NOMO-1 (cell line): ENCODE results near the gene CRTC1.
A peak's percentile ranks its signal among the peaks of the same experiment; 100 is the strongest.

Source experiments
- DNase-seq, 2 experiments: peaks; one replicate each; lab custom pipeline; 2025; ENCODE audit not compliant: unreplicated experiment in 2 of 2; lab: John Stamatoyannopoulos, UW

Gene CRTC1

DNA sequence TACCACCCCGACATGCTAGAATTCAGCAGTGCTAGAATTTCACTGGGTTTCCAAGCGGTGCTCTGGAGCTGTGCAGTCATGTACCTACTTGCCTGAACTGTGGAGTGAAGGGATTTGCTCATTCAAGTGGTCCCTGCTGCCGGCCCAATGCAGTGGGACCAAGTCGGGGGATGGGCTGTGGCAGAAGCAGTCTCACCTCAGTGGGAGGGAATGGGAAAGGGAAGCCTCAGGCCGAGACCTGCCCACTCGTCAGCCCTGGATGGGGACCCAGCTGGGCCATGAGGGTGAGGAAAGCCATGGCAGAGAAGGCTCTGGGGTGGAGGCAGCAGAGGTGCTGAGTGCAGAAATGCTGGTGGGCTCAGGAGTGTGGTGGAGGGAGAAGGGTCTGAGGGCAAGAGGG lies 31.7 kb upstream of the CRTC1 start:
- DNase-seq: no peak

DNA sequence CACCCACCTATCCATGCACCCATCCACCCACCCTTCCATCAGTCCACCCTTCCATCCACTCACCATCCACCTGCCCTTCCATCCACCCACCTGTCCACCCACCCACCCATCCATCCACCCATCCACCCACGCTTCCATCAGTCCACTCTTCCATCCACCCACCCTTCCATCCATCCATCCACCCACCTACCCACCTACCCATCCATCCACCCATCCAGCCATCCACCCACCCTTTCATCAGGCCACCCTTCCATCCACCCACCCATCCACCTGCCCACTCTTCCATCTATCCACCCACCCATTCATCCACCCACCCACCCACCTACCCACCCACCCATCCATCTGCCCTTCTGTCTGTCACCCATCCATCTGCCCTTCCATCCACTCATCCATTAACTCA lies 29.6 kb upstream of the CRTC1 start:
- no peak for DNase-seq

DNA sequence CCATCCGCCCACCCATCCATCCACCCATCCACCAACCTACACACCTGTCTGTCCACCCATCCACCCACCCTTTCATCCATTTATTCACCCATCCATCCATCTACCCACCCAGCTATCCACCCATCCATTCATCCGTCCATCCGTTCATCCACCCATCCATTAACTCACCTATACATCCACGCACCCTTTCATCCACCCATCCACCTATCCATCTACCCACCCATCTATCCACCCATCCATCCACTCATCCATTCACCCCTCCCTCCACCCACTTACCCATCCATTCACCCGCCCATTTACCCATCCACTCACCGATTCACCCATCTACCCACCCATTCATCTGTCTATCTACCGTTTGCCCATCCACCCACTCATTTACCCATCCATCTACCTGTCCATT lies 29.0 kb upstream of the CRTC1 start:
- DNase-seq: no peak

DNA sequence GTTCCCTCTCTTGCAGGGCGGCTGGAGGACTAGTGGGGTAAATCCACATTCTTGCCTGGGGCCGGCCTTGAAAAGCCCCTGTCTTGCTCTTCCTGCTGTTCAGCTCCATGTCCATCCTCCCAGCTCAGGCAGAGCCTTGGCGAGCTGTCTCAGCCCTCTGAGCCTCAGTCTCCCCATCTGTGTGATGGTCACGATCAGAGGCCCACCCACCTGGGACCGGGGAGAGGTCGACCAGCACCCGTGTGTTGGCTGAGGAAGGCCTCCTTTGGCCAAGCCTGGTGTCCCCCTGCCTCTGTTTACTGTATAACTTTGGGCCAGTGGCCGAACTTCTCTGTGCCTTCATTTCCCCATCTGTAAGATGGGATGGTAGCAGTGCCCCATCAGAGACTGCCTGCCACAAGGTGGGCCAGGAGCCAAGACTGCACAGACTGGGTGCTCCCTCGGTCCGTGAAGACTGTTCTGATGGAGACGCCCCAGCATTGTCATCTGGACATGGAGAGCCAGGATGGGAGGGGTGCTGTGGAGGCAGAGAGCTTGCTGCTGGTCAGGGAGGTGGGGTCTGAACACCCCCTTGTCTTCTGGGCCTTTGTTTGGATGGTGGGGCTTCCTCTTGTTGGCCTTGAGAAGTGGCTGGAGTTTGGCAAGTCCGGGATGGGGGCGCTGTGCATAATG lies 28.2 kb upstream of the CRTC1 start:
- DNase-seq: no peak

DNA sequence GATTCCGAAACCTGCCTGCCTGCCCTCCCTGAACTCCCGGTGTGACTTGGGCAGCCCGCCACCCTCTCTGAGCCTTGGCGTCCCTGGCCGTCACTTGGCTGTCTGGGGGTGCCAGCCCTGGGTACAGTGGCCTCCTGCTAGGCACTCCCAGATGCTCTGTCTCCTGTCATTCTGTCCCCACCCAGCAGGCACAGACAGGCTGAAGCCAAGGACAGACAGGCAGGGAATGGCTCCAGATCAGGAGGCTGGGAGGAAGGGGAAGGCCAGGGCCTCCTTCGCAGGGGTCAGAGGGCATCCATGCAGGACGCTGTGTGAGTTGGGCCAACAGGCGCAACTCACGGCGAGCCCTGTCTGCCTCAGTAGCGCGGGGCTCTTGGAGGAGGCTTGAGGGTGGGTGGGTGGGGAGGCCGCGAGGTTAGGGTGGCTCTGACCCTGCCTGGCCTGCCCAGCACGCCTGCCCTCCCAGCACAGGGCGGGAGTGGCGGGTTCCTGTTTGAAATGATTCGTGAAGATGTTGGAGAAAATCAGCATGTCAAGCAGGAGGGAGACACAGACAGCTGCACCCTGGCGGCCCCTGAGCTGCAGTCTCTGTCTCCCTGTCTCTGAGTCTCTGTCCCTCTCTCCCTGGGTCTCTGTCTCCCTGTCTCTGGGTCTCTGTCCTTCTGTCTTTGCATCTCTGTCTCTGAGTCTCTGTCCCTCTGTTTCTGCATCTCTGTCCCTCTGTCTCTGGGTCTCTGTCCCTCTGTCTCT lies 27.0 kb upstream of the CRTC1 start:
- no peak for DNase-seq

DNA sequence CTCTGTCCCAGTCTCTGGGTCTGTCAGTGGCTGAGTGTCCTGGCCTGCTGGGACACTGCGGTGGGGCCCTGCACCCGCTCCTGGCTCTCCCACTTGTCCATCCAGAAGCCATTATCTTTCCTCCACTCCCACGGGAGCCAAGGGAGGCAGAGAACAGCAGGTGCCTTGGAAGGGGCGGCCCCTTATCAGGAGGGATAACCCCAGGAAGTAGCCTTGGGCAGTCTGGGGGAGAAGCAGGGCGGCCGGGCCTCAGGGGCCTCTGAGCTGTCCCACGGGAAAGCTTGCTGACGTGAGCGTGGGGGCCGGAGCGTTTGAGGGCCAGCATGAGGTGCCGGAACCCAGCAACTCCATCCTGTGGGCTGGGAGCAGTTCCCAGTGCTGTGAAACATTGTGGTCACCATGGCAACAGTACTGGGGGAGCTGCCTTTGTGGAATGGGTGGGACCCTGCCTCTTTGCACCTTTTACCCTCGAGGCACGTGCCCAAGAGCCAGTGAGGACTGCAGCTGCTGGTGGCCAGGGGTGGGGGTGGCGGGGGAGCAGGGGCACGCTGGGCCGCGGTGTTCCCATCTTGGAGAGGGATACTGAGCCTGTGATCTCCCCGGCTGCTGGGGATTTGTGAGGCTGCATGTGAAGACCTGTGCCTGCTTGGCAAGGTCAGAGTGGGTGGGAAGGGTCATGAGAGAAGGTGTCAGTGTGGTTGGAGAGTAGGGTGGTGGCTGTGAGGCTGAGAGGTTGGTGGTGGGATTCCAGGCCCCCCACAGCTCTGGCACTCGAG lies 25.7 kb upstream of the CRTC1 start:
- no peak for DNase-seq

DNA sequence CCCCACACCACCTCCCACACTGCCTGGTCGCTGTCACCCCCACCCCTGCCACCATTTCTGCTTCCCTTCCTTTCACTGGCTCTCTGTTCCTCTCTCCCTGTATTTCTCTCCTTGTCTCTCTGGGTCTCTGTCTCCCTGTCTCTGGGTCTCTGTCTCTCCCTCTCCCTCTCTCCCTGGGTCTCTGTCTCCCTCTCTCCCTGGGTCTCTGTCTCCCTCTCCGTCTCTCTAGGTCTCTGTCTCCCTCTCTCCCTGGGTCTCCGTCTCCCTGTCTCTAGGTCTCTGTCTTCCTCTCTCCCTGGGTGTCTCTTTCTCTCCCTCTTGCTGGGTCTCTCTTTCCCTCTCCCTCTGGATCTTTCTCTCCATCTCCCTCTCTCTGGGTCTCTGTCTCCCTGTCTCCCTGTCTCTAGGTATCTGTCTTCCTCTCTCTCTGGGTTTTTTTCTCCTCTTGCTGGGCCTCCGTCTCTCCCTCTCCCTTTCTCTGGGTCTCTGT lies 25.1 kb upstream of the CRTC1 start:
- DNase-seq: no peak

DNA sequence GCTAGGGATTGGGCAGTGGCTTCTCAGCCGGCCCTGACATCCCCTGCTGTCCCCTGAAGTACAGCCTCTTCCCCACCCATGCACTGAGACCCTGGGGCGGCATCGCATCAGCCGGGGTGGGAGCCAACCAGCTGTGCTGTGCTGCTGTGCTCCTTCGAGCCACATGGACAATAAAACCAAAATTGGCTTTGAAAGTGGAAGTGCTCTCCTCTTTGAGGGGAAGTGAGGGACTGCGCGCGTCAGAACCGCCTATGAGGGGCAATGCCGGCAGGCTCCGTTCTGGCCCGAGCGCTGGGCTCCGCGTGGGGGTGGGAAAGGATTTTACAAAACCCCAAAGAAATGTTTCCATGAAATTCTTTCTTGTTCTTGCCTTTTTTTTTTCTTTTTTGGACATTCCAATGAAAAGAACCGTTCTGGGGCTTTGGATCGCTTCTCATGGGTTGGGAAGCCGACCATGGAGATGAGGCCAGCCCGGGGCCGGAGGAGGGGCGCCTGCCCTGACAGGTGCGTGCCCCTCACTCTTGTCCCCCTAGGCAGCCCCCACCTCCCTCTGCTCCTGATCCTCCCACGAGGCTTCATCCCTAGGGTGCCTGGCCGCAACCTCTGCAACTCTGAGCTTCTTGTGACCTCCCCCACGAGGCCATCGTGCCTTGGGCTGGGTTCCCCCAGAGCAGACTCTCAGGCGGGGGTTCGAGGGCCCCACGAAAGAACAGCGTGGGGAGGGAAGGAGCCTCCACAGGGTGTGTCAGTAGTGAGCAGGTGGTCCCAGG lies 24.0 kb upstream of the CRTC1 start:
- peak; percentile 49 to 80 for DNase-seq

DNA sequence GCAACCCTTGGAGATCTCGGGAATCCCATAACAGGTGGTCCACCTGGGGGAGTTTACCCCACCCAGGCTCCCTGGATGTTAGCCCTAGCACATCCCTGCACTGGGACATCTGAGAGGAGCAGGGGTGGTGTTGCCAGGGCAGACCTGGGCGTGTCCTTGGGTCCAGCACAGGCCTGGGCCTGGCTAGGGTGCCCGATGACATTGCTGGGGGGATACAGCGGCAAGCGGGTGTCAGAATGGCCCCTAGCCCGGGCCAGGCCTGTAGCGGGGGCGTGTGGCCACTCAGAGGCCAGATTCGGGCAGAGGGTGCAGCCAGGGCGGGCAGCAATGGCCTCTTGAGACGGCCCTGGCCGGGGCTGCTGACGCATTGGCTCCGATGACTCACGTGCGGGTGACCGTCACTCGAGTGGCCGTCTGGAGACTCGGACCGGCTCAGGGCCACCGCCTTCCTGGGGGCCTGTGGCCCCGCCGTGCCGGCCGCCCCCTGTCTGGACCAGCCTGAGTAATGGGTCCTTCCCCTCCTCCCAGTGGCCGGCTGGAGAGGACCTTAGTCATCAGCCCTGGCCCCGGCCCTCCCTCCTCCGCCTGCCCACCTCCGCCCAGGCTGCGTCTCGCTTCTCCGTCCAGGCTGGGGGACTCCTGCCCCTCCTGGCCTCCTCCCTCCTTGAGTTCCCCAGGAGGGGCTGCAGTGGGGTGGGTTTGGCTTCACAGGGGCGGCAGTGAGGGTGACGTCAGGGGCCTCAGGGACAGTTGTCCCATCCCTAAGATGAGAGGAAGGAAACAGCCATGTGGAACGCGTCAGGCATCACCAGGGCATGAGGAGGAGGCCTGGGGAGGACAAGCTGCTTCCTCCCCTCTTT lies 23.2 kb upstream of the CRTC1 start:
- no peak for DNase-seq

DNA sequence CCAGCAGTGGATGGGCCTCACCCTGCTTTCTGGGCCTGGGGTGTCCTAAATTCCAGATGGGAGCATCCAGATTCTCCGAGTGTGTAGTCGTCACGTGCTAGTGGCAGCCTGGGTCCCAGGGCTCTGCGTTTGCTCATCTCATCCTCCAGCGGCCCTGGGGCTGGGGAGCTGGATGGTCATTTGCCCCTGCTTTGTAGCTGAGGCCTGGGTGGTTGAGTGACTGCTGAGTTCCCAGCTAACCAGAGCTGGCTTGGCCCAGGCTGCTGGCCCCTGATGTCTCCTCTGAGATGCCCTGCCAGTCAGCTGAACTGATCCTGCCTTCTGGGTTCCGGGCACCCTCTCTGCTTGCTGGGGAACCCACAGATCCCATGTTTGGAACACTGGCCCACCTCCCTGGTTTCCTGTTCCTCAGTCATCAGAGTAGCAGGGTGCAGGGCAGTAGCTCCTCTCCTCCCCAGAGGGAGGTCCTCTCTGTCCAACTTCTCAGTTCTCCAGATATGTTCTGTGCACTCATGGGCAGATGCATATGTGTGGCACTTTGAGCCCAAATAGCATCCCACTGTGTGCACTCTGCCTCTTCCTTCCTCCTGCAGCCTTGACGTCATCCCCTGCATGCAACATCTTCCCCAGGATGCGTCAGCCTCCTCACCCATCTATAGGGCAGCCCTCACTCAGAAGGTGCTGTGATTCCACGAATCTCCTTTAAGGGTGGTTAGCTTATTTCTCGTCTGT lies 22.4 kb upstream of the CRTC1 start:
- DNase-seq: no peak

DNA sequence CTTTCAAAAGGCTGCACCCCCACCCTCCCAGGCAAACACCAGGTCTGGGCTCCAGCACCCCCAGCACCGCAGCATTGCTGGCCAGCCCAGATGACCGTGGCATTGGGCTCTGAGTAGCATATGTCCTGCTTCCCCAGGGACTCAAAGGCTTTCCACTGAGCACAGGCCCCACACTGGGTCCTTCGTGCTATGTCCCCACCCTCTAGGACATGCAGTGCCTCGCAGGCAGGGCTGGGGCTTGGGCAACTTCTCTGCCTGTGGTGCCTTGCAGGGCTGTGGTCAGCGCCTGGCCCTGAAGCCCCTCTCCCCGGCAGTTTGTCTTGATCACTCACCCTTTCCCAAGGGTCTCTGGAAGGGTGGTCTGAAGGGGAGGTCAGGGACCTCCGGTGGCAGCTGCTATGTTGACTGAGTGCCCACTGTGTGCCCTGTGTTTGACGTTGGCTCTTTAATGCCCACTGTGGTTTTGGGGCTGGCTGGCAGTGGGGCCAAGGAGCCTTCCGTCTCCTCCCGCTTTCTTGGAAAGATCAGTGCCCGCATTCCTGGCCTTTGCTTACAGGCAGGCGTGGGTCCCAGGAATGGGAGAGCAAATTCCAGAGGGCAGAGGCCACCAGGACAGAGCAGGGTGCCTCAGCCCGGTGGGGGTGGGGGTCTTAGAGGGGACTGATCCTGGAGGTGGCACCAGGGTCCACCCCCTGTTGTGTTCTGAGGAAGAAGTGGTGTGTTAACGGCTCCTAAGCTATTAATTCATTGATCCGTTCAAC lies 20.3 kb upstream of the CRTC1 start:
- no peak for DNase-seq

DNA sequence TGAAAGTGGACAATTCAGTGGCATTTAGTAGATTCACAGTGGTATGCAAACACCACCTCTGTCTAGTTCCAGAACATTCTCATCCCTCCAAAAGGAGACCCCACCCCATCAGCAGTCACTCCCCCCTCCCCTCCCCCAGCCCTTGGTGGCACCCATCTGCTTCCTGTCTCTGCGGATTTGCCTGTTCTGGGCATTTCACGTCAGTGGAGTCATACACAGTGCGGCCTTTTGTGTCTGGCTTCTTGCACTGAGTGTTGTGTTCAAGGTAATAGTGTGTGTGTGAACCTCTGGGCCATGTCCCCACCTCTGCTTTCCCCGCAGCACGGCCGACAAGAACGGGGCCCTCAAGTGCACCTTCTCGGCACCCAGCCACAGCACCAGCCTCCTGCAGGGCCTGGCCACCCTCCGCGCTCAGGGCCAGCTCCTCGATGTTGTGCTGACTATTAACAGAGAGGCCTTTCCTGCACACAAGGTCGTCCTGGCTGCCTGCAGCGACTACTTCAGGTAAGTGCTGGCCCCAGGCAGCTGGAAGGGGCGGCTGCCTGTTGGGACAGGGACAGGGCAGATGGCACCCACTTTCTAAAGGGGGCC lies 19.4 kb upstream of the CRTC1 start:
- DNase-seq: no peak

DNA sequence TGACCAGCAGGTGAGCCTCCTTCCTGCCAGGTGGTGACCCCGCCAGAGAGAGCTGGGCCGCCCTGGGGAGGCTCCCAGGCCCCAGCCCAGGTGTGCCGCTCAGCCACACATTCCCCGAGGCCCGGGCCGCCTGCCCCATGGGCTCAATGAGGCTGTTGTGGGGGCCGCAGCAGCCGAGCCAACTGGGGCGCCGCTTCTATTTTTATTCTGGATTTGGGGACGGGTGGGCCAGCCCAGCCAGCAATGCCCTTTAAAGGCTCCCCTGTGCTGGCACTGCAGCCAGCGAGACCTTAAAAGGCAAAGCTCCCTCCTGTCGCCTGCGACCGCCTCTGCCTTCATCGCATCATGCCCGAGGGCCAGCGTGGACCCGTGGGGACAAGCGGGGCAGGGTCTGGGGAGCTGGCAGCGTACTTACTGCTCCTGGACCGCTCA lies 17.7 kb upstream of the CRTC1 start:
- no peak for DNase-seq

DNA sequence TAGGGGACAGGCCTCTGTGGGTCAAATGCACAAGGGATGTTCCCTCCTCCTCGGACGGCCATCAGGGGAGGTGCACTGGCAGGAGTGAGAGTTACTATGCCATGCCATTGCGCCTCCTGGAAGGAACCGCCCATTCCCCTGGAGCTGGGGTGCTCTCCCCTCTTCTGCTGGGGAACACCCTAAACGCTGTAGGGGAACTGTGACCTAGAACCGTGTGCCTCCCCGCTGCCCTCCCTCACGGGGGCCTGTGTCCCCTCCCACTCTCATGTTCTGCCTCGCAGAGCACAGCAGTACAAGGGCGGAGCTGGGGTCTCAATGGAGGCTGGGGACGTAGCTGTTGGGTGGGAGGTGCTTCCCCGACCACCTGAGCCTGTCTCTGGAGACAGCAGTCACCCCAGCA lies 17.2 kb upstream of the CRTC1 start:
- no peak for DNase-seq

DNA sequence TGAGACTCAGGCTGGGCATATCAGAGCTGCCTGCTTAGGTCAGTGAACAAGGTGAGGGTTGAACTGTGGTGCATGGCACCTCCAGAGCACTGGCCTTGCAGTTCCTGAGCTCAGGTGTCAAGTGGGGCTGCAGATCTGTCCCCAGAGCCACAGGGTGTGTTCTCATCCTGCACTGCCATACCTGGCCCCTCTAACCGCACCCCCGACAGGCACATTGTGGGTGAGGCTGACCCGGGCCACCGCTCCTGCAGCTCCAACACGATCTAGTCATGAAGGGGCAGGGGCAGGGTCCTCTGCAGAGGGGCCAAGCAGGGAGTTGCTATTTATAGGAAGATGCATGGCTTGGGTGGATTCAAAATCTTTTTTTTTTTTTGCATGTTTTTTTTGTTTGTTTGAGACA lies 16.7 kb upstream of the CRTC1 start:
- no peak for DNase-seq

DNA sequence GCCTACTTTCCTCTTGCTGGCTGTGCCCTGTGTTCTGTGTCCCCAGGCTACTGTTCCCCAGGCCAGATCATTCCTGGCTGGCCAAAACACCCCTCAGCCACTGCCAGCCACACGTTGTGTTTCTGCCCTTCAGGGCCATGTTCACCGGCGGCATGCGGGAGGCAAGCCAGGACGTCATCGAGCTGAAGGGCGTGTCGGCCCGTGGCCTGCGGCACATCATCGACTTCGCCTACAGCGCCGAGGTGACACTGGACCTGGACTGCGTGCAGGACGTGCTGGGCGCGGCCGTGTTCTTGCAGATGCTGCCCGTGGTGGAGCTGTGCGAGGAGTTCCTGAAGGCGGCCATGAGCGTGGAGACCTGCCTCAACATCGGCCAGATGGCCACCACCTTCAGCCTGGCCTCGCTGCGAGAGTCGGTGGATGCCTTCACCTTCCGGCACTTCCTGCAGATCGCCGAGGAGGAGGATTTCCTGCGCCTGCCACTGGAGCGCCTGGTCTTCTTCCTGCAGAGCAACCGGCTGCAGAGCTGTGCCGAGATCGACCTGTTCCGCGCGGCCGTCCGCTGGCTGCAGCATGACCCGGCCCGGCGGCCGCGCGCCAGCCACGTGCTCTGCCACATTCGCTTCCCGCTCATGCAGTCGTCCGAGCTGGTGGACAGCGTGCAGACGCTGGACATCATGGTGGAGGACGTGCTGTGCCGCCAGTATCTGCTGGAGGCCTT lies 15.8 kb upstream of the CRTC1 start:
- no peak for DNase-seq

DNA sequence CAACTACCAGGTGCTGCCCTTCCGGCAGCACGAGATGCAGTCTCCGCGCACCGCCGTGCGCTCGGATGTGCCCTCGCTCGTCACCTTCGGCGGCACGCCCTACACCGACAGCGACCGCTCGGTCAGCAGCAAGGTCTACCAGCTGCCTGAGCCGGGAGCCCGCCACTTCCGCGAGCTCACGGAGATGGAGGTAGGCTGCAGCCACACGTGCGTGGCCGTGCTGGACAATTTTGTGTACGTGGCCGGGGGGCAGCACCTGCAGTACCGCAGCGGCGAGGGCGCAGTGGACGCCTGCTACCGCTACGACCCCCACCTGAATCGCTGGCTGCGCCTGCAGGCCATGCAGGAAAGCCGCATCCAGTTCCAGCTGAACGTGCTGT lies 15.2 kb upstream of the CRTC1 start:
- no peak for DNase-seq
